ENCODE measurements around the gene ZNF669.
"Not testable (repeated sequence)": the region's sequence is repeated elsewhere in the genome, so short reads cannot be mapped to it uniquely, and the experiment has no call there.

The ZNF669 gene

GRCh38 chr1:247103859-247104591, at the start of gene ZNF669:
Gene ZNF669, minus strand, starts transcription at chr1:247104356. Its CDS starts 157 bp downstream, at chr1:247104199.
- TF ChIP-seq, protein P1, sequence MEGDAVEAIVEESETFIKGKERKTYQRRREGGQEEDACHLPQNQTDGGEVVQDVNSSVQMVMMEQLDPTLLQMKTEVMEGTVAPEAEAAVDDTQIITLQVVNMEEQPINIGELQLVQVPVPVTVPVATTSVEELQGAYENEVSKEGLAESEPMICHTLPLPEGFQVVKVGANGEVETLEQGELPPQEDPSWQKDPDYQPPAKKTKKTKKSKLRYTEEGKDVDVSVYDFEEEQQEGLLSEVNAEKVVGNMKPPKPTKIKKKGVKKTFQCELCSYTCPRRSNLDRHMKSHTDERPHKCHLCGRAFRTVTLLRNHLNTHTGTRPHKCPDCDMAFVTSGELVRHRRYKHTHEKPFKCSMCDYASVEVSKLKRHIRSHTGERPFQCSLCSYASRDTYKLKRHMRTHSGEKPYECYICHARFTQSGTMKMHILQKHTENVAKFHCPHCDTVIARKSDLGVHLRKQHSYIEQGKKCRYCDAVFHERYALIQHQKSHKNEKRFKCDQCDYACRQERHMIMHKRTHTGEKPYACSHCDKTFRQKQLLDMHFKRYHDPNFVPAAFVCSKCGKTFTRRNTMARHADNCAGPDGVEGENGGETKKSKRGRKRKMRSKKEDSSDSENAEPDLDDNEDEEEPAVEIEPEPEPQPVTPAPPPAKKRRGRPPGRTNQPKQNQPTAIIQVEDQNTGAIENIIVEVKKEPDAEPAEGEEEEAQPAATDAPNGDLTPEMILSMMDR (conservative IDR thresholded peaks at IDR 0.05): no peak

DNA sequence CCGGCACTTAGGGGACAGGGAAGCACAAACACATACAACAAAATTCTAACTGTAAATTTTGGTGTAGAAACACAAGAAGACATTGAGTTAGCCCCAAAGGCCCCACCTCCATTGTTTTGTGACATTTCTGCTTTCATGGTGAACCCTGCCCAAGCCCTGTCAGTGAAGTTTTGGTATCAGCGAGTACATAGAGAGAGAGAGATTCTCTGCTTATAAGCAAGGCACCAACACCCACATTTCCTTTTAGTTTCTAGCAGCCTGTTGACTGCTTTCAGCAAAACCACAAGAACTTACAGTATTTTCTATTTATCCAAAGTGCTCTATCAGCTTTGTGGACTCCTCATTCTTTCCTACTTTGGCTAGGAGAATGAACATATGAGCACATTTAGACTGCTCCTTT, 43.6 kb upstream of the ZNF669 start:
- no peak overlapping the region for H3K27ac ChIP-seq
- TF ChIP-seq, protein P1 (conservative IDR thresholded peaks at IDR 0.05): no peak

More at GRCh38 chr1:247103859-247104591, at the start of gene ZNF669:
- peak within 1 kb of the TSS; percentile 90 for H3K27ac ChIP-seq

- H3K27ac ChIP-seq: not testable (repeated sequence)
Observed at GRCh38 chr1:247147120-247147519, 43.0 kb upstream of the ZNF669 start.

GRCh38 chr1:247146671-247147070, 42.5 kb upstream of the ZNF669 start:
- TF ChIP-seq, protein P1 (conservative IDR thresholded peaks at IDR 0.05): peak; percentile 35

GRCh38 chr1:247145279-247145678, 41.1 kb upstream of the ZNF669 start:
- TF ChIP-seq, protein P1 (conservative IDR thresholded peaks at IDR 0.05): no peak
- no peak overlapping the region for H3K27ac ChIP-seq

More at GRCh38 chr1:247146671-247147070, 42.5 kb upstream of the ZNF669 start:
- H3K27ac ChIP-seq: no peak overlapping the region

GRCh38 chr1:247139557-247139956, 35.4 kb upstream of the ZNF669 start:
- not testable (repeated sequence) for H3K27ac ChIP-seq

GRCh38 chr1:247131236-247131635, 27.1 kb upstream of the ZNF669 start:
- TF ChIP-seq, protein P1 (conservative IDR thresholded peaks at IDR 0.05): no peak

GRCh38 chr1:247127519-247128282, 23.5 kb upstream of the ZNF669 start:
- H3K27ac ChIP-seq: not testable (repeated sequence)

More at GRCh38 chr1:247131236-247131635, 27.1 kb upstream of the ZNF669 start:
- H3K27ac ChIP-seq: no peak overlapping the region

GRCh38 chr1:247126601-247127000, 22.4 kb upstream of the ZNF669 start:
- not testable (repeated sequence) for H3K27ac ChIP-seq

DNA sequence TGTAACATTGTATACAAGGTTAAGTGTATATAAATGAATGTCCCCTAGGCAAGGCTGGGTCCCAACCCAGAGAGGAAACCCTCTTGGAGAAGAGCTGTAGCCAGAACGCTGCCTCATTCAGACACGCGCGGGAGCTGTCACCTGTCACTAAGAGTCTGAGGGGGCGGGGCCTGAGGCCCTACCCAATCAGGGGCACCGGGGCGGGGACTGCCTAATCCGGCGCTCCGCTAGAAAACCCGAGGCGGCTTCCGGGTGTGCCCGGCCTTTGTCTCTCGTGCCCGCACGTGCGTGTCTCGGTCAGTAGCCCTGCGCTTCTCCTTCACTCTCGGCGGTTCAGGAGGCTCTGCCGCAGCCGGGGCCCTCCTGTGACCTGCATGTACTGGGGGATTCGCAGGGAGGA, 22.0 kb upstream of the ZNF669 start:
- not testable (repeated sequence) for H3K27ac ChIP-seq
